Stomach (tissue), 4 donors: ENCODE data around the gene MLYCD.

Source experiments
- POLR2A ChIP-seq, 4 donors: fragments of 450-650 bp; IDR thresholded peaks; one replicate each; pipeline ENCODE4 v1.6.1; 2016; ENCODE audit warnings: antibody characterized with exemption in 4 of 4, control low read depth in 2 of 4, mild to moderate bottlenecking in 1 of 4, moderate library complexity in 1 of 4
- TF ChIP-seq, protein P1 (sequence below), 7 experiments: fragments of 450-650 bp in 4 of 7; fragments of 200-600 bp in 3 of 7; sonication (generic) in 3 of 7; IDR thresholded peaks; one replicate each; pipeline ENCODE4 v1.5.1; 2016 to 2019; ENCODE audit warnings: antibody characterized with exemption in 7 of 7, control low read depth in 2 of 7, mild to moderate bottlenecking in 1 of 7

- TF ChIP-seq, protein P1, sequence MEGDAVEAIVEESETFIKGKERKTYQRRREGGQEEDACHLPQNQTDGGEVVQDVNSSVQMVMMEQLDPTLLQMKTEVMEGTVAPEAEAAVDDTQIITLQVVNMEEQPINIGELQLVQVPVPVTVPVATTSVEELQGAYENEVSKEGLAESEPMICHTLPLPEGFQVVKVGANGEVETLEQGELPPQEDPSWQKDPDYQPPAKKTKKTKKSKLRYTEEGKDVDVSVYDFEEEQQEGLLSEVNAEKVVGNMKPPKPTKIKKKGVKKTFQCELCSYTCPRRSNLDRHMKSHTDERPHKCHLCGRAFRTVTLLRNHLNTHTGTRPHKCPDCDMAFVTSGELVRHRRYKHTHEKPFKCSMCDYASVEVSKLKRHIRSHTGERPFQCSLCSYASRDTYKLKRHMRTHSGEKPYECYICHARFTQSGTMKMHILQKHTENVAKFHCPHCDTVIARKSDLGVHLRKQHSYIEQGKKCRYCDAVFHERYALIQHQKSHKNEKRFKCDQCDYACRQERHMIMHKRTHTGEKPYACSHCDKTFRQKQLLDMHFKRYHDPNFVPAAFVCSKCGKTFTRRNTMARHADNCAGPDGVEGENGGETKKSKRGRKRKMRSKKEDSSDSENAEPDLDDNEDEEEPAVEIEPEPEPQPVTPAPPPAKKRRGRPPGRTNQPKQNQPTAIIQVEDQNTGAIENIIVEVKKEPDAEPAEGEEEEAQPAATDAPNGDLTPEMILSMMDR (IDR thresholded peaks at IDR 0.05), result no peak
- TF ChIP-seq POLR2A (IDR thresholded peaks at IDR 0.05), result no peak
Observed at GRCh38 chr16:83915491-83915890, 16.6 kb downstream of the MLYCD start.
